AG04449 (cell line): Measurements from ENCODE around the gene GOLGA8B.
A peak's percentile ranks its signal among the peaks of the same experiment; 100 is the strongest.
"Not testable (repeated sequence)": the region's sequence is repeated elsewhere in the genome, so short reads cannot be mapped to it uniquely, and the experiment has no call there.

ENCODE experiments used
- CTCF ChIA-PET: fragments of 350-600 bp; formaldehyde crosslinking; extraction: SDS; loops from one replicate; lab custom pipeline; 2021; ENCODE audit warnings: antibody characterized with exemption; lab: Yijun Ruan, JAX
- POLR2A ChIA-PET: fragments of 400-600, 350-600 bp; formaldehyde crosslinking; extraction: SDS; loops from one replicate; lab custom pipeline; 2020; ENCODE audit warnings: antibody characterized with exemption, inconsistent platforms; lab: Yijun Ruan, JAX
- DNase-seq: peaks from one replicate; pipeline ENCODE4 v3.0.0-alpha.2; 2010; ENCODE audit warnings: low read depth, low spot score
- H3K4me3 ChIP-seq: 2 replicates; pipeline ENCODE4 v1.5.1; 2011; ENCODE audit warnings: low read depth, mild to moderate bottlenecking, control low read depth, low read length
- CTCF ChIP-seq: IDR thresholded peaks from one replicate; pipeline ENCODE4 v1.5.1; 2011; ENCODE audit warnings: mild to moderate bottlenecking, moderate library complexity, low read length, control low read depth, inconsistent platforms; ENCODE audit not compliant: insufficient read depth; ENCODE audit errors: missing control alignments

The GOLGA8B gene

GRCh38 chr15:34583399-34584329 lies at the start of gene GOLGA8B:
Gene GOLGA8B, minus strand, starts transcription at chr15:34583651. Its CDS starts 47,739 bp downstream, at chr15:34535912.
- TF ChIP-seq CTCF = no peak
- no peak for DNase-seq
- peak within 1 kb of the TSS; percentile 71 for H3K4me3 ChIP-seq
- POLR2A ChIA-PET = interaction anchor here (1.3 to 1.6 kb wide), 2 partner anchors 146 to 241 kb away, joined by 3 to 4 read pairs; partner anchors contain the start of genes GOLGA8A, NOP10 and NUTM1
- CTCF ChIA-PET = interaction anchor here (0.8 to 1.2 kb wide), 3 partner anchors 216 to 522 kb away, joined by 3 to 7 read pairs (median 3); partner anchors contain the start of gene LPCAT4

- DNase-seq, POLR2A ChIA-PET, H3K4me3 ChIP-seq, CTCF ChIA-PET: not testable (repeated sequence)
These were observed 49.7 kb upstream of the GOLGA8B start for GRCh38 chr15:34633165-34633564.

- POLR2A ChIA-PET = no interaction called here
- CTCF ChIA-PET = interaction anchor here (1.0 kb wide), 1 partner anchor 79 kb away, joined by 4 read pairs; no protein-coding TSS in a partner anchor
- DNase-seq = no peak
- no peak for TF ChIP-seq CTCF
- no peak overlapping the region for H3K4me3 ChIP-seq
These were observed 45.2 kb upstream of the GOLGA8B start for GRCh38 chr15:34628577-34629152.

GRCh38 chr15:34625007-34625406 lies 41.6 kb upstream of the GOLGA8B start:
- CTCF ChIA-PET = interaction anchor here (1.5 to 2.0 kb wide), 2 partner anchors 20 to 83 kb away, joined by 4 to 7 read pairs; no protein-coding TSS in a partner anchor
- no peak for DNase-seq
- no peak for TF ChIP-seq CTCF
- no peak overlapping the region for H3K4me3 ChIP-seq
- POLR2A ChIA-PET = interaction anchor here (0.6 kb wide), 1 partner anchor 171 kb away, joined by 3 read pairs; the partner anchor contains the start of gene ACTC1

- no peak overlapping the region for H3K4me3 ChIP-seq
- peak; percentile 28 for TF ChIP-seq CTCF
- ChIA-PET CTCF (interaction anchor here (0.7 to 7.6 kb wide), 21 partner anchors 11 to 352 kb away, joined by 3 to 82 read pairs (median 3); partner anchors contain the start of gene AQR), POLR2A (no interaction called here)
- no peak for DNase-seq
These were observed 38.2 kb upstream of the GOLGA8B start for GRCh38 chr15:34621675-34622074.

- CTCF ChIA-PET = interaction anchor here (0.8 to 7.6 kb wide), 13 partner anchors 10 to 349 kb away, joined by 3 to 82 read pairs (median 4); partner anchors contain the start of gene AQR
- TF ChIP-seq CTCF = no peak
- no peak for DNase-seq
These were observed 37.4 kb upstream of the GOLGA8B start for GRCh38 chr15:34620814-34621213.

More at GRCh38 chr15:34620814-34621213, 37.4 kb upstream of the GOLGA8B start:
- POLR2A ChIA-PET = no interaction called here
- H3K4me3 ChIP-seq = no peak overlapping the region
